Retina (tissue), 1 donor: ENCODE results near the gene BPIFB3.
"Not testable (repeated sequence)": the region's sequence is repeated elsewhere in the genome, so short reads cannot be mapped to it uniquely, and the experiment has no call there.

ENCODE experiments used
- DNase-seq: peaks from one replicate; pipeline ENCODE4 v3.0.0-alpha.2; 2016

Gene BPIFB3

GRCh38 chr20:33028875-33029274, 24.8 kb upstream of the BPIFB3 start:
- DNase-seq = no peak

- DNase-seq = no peak
Observed at GRCh38 chr20:33030076-33030475, 23.6 kb upstream of the BPIFB3 start.

- DNase-seq = no peak
Observed at GRCh38 chr20:33030569-33030968, 23.1 kb upstream of the BPIFB3 start.

GRCh38 chr20:33031531-33031930, 22.2 kb upstream of the BPIFB3 start, which contains the start of gene BPIFB6:
Gene BPIFB6, plus strand, starts transcription at chr20:33031648. Its CDS starts 0 bp downstream, at chr20:33031648.
- DNase-seq = no peak

GRCh38 chr20:33032555-33032954, 21.1 kb upstream of the BPIFB3 start:
- DNase-seq = no peak

GRCh38 chr20:33033381-33033780, 20.3 kb upstream of the BPIFB3 start:
- no peak for DNase-seq

- DNase-seq = no peak
Observed at GRCh38 chr20:33034115-33034514, 19.6 kb upstream of the BPIFB3 start.

GRCh38 chr20:33034901-33035492, 18.7 kb upstream of the BPIFB3 start:
- no peak for DNase-seq

- DNase-seq = no peak
Observed at GRCh38 chr20:33037456-33037855, 16.2 kb upstream of the BPIFB3 start.

GRCh38 chr20:33038243-33038642, 15.5 kb upstream of the BPIFB3 start:
- DNase-seq = no peak

- DNase-seq = no peak
Observed at GRCh38 chr20:33042430-33042829, 11.3 kb upstream of the BPIFB3 start.

- no peak for DNase-seq
Observed at GRCh38 chr20:33042983-33043730, 10.5 kb upstream of the BPIFB3 start.

GRCh38 chr20:33043731-33044181, 9.9 kb upstream of the BPIFB3 start:
- no peak for DNase-seq

GRCh38 chr20:33045129-33045721, 8.5 kb upstream of the BPIFB3 start:
- DNase-seq = not testable (repeated sequence)

- no peak for DNase-seq
Observed at GRCh38 chr20:33046412-33046811, 7.3 kb upstream of the BPIFB3 start.

- no peak for DNase-seq
Observed at GRCh38 chr20:33051333-33051732, 2.4 kb upstream of the BPIFB3 start.

- no peak for DNase-seq
Observed at GRCh38 chr20:33054381-33054780, 678 bp downstream of the BPIFB3 start.

- DNase-seq = no peak
Observed at GRCh38 chr20:33054791-33055190, 1.1 kb downstream of the BPIFB3 start.

- no peak for DNase-seq
Observed at GRCh38 chr20:33059136-33059535, 5.4 kb downstream of the BPIFB3 start.

- no peak for DNase-seq
Observed at GRCh38 chr20:33059741-33060390, 6.2 kb downstream of the BPIFB3 start.

- no peak for DNase-seq
Observed at GRCh38 chr20:33061658-33062028, 7.9 kb downstream of the BPIFB3 start.

GRCh38 chr20:33062105-33062824, 8.6 kb downstream of the BPIFB3 start:
- DNase-seq = no peak

GRCh38 chr20:33062825-33063149, 9.1 kb downstream of the BPIFB3 start:
- DNase-seq = no peak
